GM18517 (cell line): Measurements from ENCODE around the gene COX17.

Source experiments
- ATAC-seq: cut with Tn5 transposase; IDR thresholded peaks from one replicate; pipeline ENCODE4 v1.9.1; 2021; ENCODE audit warnings: mild to moderate bottlenecking, moderate library complexity; ENCODE audit not compliant: unreplicated experiment

Gene COX17

GRCh38 chr3:119647171-119647570 is 30.0 kb downstream of the COX17 start:
- no peak for ATAC-seq

- no peak for ATAC-seq
Measured at GRCh38 chr3:119645813-119646212, 31.4 kb downstream of the COX17 start.

GRCh38 chr3:119644481-119644880 is 32.7 kb downstream of the COX17 start:
- no peak for ATAC-seq

- ATAC-seq: no peak
Measured at GRCh38 chr3:119643528-119643927, 33.7 kb downstream of the COX17 start.

GRCh38 chr3:119642746-119643473 is 34.3 kb downstream of the COX17 start:
- ATAC-seq: no peak

GRCh38 chr3:119641416-119641815 is 35.8 kb downstream of the COX17 start:
- ATAC-seq: no peak

- ATAC-seq: no peak
Measured at GRCh38 chr3:119639494-119640350, 37.5 kb downstream of the COX17 start.

- peak; percentile 45 for ATAC-seq
Measured at GRCh38 chr3:119637679-119638477, 39.3 kb downstream of the COX17 start.

GRCh38 chr3:119636891-119637611 is 40.2 kb downstream of the COX17 start:
- no peak for ATAC-seq

GRCh38 chr3:119636249-119636648 is 41.0 kb downstream of the COX17 start:
- no peak for ATAC-seq

- no peak for ATAC-seq
Measured at GRCh38 chr3:119635719-119636118, 41.5 kb downstream of the COX17 start.

GRCh38 chr3:119632829-119633228 is 44.4 kb downstream of the COX17 start:
- ATAC-seq: no peak

- no peak for ATAC-seq
Measured at GRCh38 chr3:119632216-119632615, 45.0 kb downstream of the COX17 start.

GRCh38 chr3:119631516-119631915 is 45.7 kb downstream of the COX17 start:
- no peak for ATAC-seq

- ATAC-seq: no peak
Measured at GRCh38 chr3:119630880-119631329, 46.3 kb downstream of the COX17 start.

- no peak for ATAC-seq
Measured at GRCh38 chr3:119630128-119630879, 46.9 kb downstream of the COX17 start.

- peak; percentile 38 for ATAC-seq
Measured at GRCh38 chr3:119628816-119629445, 48.3 kb downstream of the COX17 start.

- peak; percentile 62 for ATAC-seq
Measured at GRCh38 chr3:119628390-119628789, 48.8 kb downstream of the COX17 start.

GRCh38 chr3:119627461-119627860 is 49.7 kb downstream of the COX17 start:
- no peak for ATAC-seq
